Calu3 (cell line): ENCODE measurements around the gene NFATC1. TPM values are rescaled to one million over a fixed set of nuclear protein-coding genes. Genes with fewer than 3 reads are reported as not detected.

Experiments
- BruUV-seq: library from RNA; stranded (reverse); fragments of 400-500 nt; replicated peaks from 2 replicates; lab custom pipeline; 2021; lab: Mats Ljungman, UMichigan
- CTCF ChIA-PET: fragments of 300-600 bp; sonication (Branson Sonifier 250); formaldehyde crosslinking; loops from one replicate; lab custom pipeline; 2022; ENCODE audit warnings: antibody characterized with exemption; lab: Charles Lee
- DNase-seq: peaks from one replicate; pipeline ENCODE4 v3.0.0; 2022
- H3K27ac Mint-ChIP-seq: one replicate; pipeline ENCODE4 v1.8.0; 2022; ENCODE audit warnings: mixed read lengths; ENCODE audit not compliant: unreplicated experiment
- H3K27me3 Mint-ChIP-seq: one replicate; pipeline ENCODE4 v1.8.0; 2022; ENCODE audit warnings: mixed read lengths; ENCODE audit not compliant: unreplicated experiment
- H3K36me3 Mint-ChIP-seq: one replicate; pipeline ENCODE4 v1.8.0; 2022; ENCODE audit warnings: mild to moderate bottlenecking, moderate library complexity, mixed read lengths; ENCODE audit not compliant: insufficient read depth, unreplicated experiment
- H3K4me1 Mint-ChIP-seq: one replicate; pipeline ENCODE4 v1.8.0; 2022; ENCODE audit warnings: mild to moderate bottlenecking, low read depth, mixed read lengths; ENCODE audit not compliant: unreplicated experiment
- H3K4me3 Mint-ChIP-seq: one replicate; pipeline ENCODE4 v1.8.0; 2022; ENCODE audit warnings: mild to moderate bottlenecking, low read depth, moderate library complexity, mixed read lengths; ENCODE audit not compliant: unreplicated experiment
- H3K9me3 Mint-ChIP-seq: one replicate; pipeline ENCODE4 v1.8.0; 2022; ENCODE audit warnings: low read depth, mixed read lengths; ENCODE audit not compliant: unreplicated experiment
- CTCF ChIP-seq: fragments of 200-600 bp; IDR thresholded peaks from one replicate; pipeline ENCODE4 v1.8.0; 2022; ENCODE audit warnings: antibody characterized with exemption; ENCODE audit not compliant: unreplicated experiment
- intact Hi-C: fragments of 100-400 bp; cut with micrococcal nuclease; formaldehyde crosslinking; loops from one replicate; pipeline ENCODE4 v1.10.0; 2022; ENCODE audit not compliant: unreplicated experiment
- total RNA-seq: library from RNA; stranded (reverse); gene quantifications from 2 replicates; pipeline ENCODE4 v1.2.3, GENCODE V29; 2022

NFATC1 gene
- total RNA-seq, 1 experiment from 2014 or later: 5.9 TPM

- Mint-ChIP-seq H3K9me3 (peaks cover 11% of the 10 kb centered on the region), H3K4me1 (no peaks in the 10 kb centered on the region), H3K36me3 (no peaks in the 10 kb centered on the region), H3K27me3 (peaks cover 11% of the 10 kb centered on the region), H3K4me3 (no peak overlapping the region), H3K27ac (no peak overlapping the region)
- intact Hi-C loops: no loop called here
- TF ChIP-seq CTCF: no peak
- no TSS peak for BruUV-seq
- CTCF ChIA-PET: no interaction called here
- DNase-seq: no peak
Measured at GRCh38 chr18:79544386-79544963, 148.7 kb downstream of the NFATC1 start.

DNA sequence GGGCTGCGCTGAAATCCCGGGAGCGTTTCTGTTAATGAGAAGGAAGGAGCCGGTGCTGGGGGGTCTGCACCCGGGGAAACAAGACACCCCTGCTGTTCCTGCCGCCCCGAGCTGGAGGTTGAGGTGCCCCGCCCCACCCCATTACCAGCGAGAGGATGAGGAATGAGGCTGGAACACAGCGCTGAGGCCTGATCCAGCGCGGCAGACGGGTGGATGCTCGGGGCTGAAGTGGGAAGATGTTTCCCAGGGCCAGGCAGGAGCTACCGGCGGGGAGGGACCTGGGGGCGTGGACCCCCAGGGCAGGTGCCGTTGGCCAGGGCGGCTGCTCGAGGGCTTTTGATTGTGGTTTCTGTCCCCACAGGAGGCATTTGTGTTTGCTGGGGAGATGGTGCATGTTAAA lies 149.5 kb downstream of the NFATC1 start:
- no TSS peak for BruUV-seq
- no peaks in the 10 kb centered on the region for H3K4me1 Mint-ChIP-seq
- DNase-seq: no peak
- TF ChIP-seq CTCF: no peak
- H3K27ac Mint-ChIP-seq: no peak overlapping the region
- H3K9me3 Mint-ChIP-seq: peaks cover 8% of the 10 kb centered on the region
- CTCF ChIA-PET: no interaction called here
- peaks cover 11% of the 10 kb centered on the region for H3K27me3 Mint-ChIP-seq
- intact Hi-C loops: no loop called here
- H3K36me3 Mint-ChIP-seq: no peaks in the 10 kb centered on the region
- H3K4me3 Mint-ChIP-seq: no peak overlapping the region

- no TSS peak for BruUV-seq
- CTCF ChIA-PET: no interaction called here
- Mint-ChIP-seq H3K27me3 (peaks cover 11% of the 10 kb centered on the region), H3K27ac (no peak overlapping the region), H3K4me1 (no peaks in the 10 kb centered on the region), H3K36me3 (no peaks in the 10 kb centered on the region), H3K9me3 (peaks cover 8% of the 10 kb centered on the region), H3K4me3 (no peak overlapping the region)
- no peak for TF ChIP-seq CTCF
- no peak for DNase-seq
- intact Hi-C loops: no loop called here
Measured at GRCh38 chr18:79545736-79546171, 150.0 kb downstream of the NFATC1 start.

DNA sequence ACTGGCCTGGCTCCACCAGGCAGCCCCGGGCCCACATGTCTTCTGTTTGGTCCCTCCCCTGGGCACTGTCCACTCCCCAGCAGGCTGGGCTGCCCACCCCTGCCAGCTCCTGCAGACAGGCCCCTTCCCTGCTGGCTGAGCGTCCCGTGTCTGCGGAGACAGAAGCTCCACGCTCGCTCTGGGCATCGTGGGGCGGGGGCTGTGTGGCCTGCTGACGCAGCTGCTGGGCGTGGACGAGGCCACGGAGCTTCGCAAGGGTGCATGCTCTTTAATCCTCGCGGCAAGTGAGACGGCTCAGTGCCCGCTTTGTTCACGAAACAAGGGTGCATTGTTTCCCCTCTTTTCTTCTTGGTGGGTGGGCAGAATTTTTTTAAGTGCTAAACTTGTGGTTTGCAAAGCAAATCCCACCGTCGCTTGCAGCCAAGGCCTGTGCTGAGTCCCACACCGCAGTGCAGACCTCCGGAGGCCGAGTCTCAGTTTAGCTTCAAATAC lies 151.1 kb downstream of the NFATC1 start:
- no TSS peak for BruUV-seq

More for the DNA sequence above, 151.1 kb downstream of the NFATC1 start:
- no peaks in the 10 kb centered on the region for H3K36me3 Mint-ChIP-seq
- CTCF ChIA-PET: no interaction called here
- intact Hi-C loops: no loop called here
- H3K9me3 Mint-ChIP-seq: peaks cover 8% of the 10 kb centered on the region
- DNase-seq: no peak
- H3K4me3 Mint-ChIP-seq: no peak overlapping the region
- H3K27ac Mint-ChIP-seq: no peak overlapping the region
- TF ChIP-seq CTCF: no peak
- peaks cover 11% of the 10 kb centered on the region for H3K27me3 Mint-ChIP-seq
- no peaks in the 10 kb centered on the region for H3K4me1 Mint-ChIP-seq
